ENCODE measurements around the gene POFUT1.

DNA sequence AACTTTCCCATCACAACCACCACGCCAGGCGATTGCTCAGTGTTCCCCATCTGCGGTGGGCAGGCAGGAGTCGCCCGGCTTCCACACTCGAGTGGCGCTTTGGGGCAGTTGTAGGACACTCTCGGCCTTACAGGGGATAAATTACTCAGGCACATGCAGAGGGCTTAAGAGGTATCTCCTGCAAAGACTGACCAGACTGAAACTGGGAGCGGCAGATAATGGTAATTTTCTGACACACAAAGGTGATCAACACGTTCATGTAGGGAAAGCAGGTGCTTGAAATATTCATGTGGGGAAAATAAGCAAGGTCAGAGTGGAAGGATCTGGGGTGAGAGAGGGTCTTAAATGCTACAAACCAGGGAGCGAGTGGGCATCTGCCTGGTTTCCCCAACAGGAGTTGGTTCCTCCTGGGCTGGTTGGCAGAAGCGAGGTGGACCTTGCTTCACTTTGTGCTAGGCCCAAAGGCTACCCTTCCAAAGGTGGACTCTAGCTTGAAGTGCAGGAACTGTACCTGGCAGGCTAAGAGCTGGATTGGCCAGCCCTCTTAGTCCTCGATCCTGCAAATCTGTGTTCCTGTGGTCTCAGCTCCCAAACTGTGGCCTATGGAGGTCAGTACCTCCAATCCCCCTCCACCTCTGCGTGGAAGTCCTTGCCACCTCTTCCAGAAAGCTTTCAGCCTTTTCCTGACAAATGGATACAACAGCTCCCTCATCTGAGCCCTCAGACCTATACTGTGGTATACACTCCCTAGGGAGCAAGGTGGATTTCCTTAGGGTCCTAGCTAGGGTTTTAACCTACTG lies 16.9 kb upstream of the POFUT1 start:
- TF ChIP-seq FOXJ3 (CRISPR knock-in tag; IDR thresholded peaks at IDR 0.05; ENCODE audit: borderline replicate concordance) (no peak), ZNF396 (CRISPR knock-in tag; IDR thresholded peaks at IDR 0.05; ENCODE audit: borderline replicate concordance) (no peak), NR1H2 (CRISPR knock-in tag; IDR thresholded peaks at IDR 0.05) (no peak), FOXP1 (CRISPR knock-in tag; IDR thresholded peaks at IDR 0.05; ENCODE audit: borderline replicate concordance) (no peak), NR2C2 (CRISPR knock-in tag; IDR thresholded peaks at IDR 0.05) (no peak), GABPB1 (CRISPR knock-in tag; IDR thresholded peaks at IDR 0.05) (no peak), ZNF219 (CRISPR knock-in tag; IDR thresholded peaks at IDR 0.05; ENCODE audit: borderline replicate concordance) (no peak)
- TF ChIP-seq, protein P1, sequence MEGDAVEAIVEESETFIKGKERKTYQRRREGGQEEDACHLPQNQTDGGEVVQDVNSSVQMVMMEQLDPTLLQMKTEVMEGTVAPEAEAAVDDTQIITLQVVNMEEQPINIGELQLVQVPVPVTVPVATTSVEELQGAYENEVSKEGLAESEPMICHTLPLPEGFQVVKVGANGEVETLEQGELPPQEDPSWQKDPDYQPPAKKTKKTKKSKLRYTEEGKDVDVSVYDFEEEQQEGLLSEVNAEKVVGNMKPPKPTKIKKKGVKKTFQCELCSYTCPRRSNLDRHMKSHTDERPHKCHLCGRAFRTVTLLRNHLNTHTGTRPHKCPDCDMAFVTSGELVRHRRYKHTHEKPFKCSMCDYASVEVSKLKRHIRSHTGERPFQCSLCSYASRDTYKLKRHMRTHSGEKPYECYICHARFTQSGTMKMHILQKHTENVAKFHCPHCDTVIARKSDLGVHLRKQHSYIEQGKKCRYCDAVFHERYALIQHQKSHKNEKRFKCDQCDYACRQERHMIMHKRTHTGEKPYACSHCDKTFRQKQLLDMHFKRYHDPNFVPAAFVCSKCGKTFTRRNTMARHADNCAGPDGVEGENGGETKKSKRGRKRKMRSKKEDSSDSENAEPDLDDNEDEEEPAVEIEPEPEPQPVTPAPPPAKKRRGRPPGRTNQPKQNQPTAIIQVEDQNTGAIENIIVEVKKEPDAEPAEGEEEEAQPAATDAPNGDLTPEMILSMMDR (IDR thresholded peaks at IDR 0.05) = no peak
